ENCODE measurements around the gene SH3BGRL. TPM values are rescaled to one million over a fixed set of nuclear protein-coding genes. Genes with fewer than 3 reads are reported as not detected.

The SH3BGRL gene
- total RNA-seq, 2 donors from 2014 or later = 36.3 to 65.1 TPM

DNA sequence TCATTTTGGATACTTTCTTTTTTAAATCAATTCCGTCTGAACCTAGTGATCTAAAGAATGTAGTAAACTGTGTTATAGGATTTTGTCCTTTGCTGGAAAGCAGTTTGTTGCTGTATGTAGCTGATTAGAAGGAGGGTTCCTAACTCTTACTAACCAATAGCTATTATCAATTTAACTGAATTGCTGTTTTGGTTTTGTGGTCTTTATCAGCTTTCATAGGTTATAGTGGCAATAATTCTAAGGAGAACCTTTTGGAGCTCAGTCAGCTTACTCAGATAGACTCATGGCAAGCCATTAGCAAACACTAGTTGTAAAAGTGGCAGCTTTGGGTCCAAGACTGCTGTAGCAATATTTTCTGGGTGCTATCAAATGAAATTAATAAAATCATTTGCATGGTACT, 29.6 kb downstream of the SH3BGRL start:
- no peak overlapping the region for H3K27ac ChIP-seq
- TF ChIP-seq, protein P1, sequence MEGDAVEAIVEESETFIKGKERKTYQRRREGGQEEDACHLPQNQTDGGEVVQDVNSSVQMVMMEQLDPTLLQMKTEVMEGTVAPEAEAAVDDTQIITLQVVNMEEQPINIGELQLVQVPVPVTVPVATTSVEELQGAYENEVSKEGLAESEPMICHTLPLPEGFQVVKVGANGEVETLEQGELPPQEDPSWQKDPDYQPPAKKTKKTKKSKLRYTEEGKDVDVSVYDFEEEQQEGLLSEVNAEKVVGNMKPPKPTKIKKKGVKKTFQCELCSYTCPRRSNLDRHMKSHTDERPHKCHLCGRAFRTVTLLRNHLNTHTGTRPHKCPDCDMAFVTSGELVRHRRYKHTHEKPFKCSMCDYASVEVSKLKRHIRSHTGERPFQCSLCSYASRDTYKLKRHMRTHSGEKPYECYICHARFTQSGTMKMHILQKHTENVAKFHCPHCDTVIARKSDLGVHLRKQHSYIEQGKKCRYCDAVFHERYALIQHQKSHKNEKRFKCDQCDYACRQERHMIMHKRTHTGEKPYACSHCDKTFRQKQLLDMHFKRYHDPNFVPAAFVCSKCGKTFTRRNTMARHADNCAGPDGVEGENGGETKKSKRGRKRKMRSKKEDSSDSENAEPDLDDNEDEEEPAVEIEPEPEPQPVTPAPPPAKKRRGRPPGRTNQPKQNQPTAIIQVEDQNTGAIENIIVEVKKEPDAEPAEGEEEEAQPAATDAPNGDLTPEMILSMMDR (IDR thresholded peaks at IDR 0.05) = no peak
- no peak for TF ChIP-seq POLR2A (IDR thresholded peaks at IDR 0.05)
- ATAC-seq = no peak
- H3K4me1 ChIP-seq = no peaks in the 10 kb centered on the region
- H3K36me3 ChIP-seq (replicated peaks in 1 of 2; ENCODE audit: insufficient read depth in 1 of 2, low read depth in 2 of 2) = no peaks in the 10 kb centered on the region
- no peaks in the 10 kb centered on the region for H3K9me3 ChIP-seq
- intact Hi-C loops (cut with DNase I) = no loop called here
- no peaks in the 10 kb centered on the region for H3K27me3 ChIP-seq
- H3K4me3 ChIP-seq = no peak overlapping the region
- 95 to 100% methylated on average over 1 of the region's 1 CpG for WGBS, 2 donors
- no peak for DNase-seq

DNA sequence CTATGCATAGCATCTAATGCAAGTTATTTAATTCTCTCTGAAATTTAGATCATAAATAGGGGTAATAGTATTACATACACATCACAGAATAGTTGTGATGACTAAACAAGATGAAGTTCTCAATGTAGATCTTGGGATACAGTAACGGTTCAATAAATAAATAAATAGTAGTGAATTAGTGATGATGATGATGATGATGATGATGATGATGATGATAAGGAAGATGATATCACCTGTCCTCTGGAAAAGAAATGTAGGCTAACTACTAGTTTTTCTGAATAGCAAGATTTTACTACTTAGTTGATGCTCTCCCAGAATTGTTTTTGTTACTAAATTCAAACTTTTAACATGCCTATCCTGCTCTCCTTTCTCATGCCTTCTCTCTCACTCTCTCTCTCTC, 30.3 kb downstream of the SH3BGRL start:
- ATAC-seq (no peak), DNase-seq (no peak)
- no peak for TF ChIP-seq POLR2A (IDR thresholded peaks at IDR 0.05)
- TF ChIP-seq, protein P1 (IDR thresholded peaks at IDR 0.05) = no peak
- Histone ChIP-seq H3K9me3 (no peaks in the 10 kb centered on the region), H3K4me3 (no peak overlapping the region), H3K36me3 (replicated peaks in 1 of 2; ENCODE audit: insufficient read depth in 1 of 2, low read depth in 2 of 2) (no peaks in the 10 kb centered on the region), H3K4me1 (no peaks in the 10 kb centered on the region), H3K27me3 (no peaks in the 10 kb centered on the region), H3K27ac (no peak overlapping the region)
- intact Hi-C loops (cut with DNase I) = no loop called here
- 88 to 93% methylated on average over 1 of the region's 1 CpG for WGBS, 2 donors

DNA sequence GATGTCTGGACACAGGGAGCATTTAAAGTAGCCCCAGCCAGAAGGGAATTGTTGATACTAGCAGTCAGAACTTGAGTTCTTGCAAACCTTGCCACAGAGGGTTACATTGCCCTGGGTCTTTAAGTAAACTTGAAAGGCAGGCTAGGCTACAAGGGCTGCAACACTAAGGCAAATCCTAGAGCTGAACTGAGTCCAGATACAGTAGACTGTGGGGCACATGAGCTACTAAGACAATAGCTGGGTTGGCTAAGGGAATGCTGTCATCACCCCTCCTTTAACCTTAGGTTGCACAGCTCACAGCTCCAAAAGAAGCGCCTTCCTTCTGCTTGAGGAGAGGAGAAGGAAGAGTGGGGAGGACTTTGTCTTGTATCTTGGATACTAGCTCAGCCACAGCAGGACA, 35.6 kb downstream of the SH3BGRL start:
- H3K27me3 ChIP-seq = no peaks in the 10 kb centered on the region
- no peak for DNase-seq
- intact Hi-C loops (cut with DNase I) = no loop called here
- H3K4me1 ChIP-seq = no peaks in the 10 kb centered on the region
- 100% methylated on average over 1 of the region's 1 CpG; no CpG with 5 or more reads in 1 of the 2 donors for WGBS, 2 donors
- no peak overlapping the region for H3K4me3 ChIP-seq
- no peaks in the 10 kb centered on the region for H3K36me3 ChIP-seq (replicated peaks in 1 of 2; ENCODE audit: insufficient read depth in 1 of 2, low read depth in 2 of 2)
- no peak for ATAC-seq
- no peaks in the 10 kb centered on the region for H3K9me3 ChIP-seq
- no peak overlapping the region for H3K27ac ChIP-seq
- TF ChIP-seq, protein P1 (IDR thresholded peaks at IDR 0.05) = no peak

DNA sequence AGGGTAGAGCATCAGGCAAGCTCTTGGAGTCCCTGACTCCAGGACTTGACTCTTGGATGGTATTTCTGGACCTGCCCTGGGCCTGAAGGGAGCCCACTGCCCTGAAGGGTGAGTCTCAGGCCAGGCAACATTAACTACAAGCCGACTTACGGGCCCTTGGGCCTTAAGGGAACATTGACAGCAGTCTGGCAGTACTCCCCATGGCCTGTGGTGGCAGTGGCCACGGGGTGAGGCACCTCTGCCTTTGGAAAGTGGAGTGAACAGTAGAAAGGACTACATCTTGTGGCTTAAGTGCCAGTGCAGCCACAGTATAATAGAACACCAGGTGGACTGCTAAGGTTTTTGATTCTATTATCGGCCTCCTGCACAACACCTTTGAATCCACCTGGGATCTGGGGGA, 36.3 kb downstream of the SH3BGRL start:
- 80 to 100% methylated on average over 1 to 4 of the region's 4 CpGs for WGBS, 2 donors
- no peak overlapping the region for H3K27ac ChIP-seq
- no peak for DNase-seq

More for the DNA sequence above, 36.3 kb downstream of the SH3BGRL start:
- no peaks in the 10 kb centered on the region for H3K27me3 ChIP-seq
- no peak overlapping the region for H3K4me3 ChIP-seq
- intact Hi-C loops (cut with DNase I) = no loop called here
- no peak for ATAC-seq
- no peaks in the 10 kb centered on the region for H3K9me3 ChIP-seq
- TF ChIP-seq, protein P1 (IDR thresholded peaks at IDR 0.05) = no peak
- no peak for TF ChIP-seq POLR2A (IDR thresholded peaks at IDR 0.05)
- no peaks in the 10 kb centered on the region for H3K36me3 ChIP-seq (replicated peaks in 1 of 2; ENCODE audit: insufficient read depth in 1 of 2, low read depth in 2 of 2)
- no peaks in the 10 kb centered on the region for H3K4me1 ChIP-seq
